ENCODE data around the gene OR52E6. TPM values are rescaled to one million over a fixed set of nuclear protein-coding genes. Genes with fewer than 3 reads are reported as not detected.

OR52E6 gene
- total RNA-seq, 2 donors from 2014 or later: not detected

GRCh38 chr11:5887172-5887571, 45.5 kb upstream of the OR52E6 start:
- no peaks in the 10 kb centered on the region for H3K4me1 Mint-ChIP-seq
- H3K4me1 ChIP-seq (ENCODE audit: control insufficient read depth, insufficient read depth, low read length): no peaks in the 10 kb centered on the region
- TF ChIP-seq, protein P1, sequence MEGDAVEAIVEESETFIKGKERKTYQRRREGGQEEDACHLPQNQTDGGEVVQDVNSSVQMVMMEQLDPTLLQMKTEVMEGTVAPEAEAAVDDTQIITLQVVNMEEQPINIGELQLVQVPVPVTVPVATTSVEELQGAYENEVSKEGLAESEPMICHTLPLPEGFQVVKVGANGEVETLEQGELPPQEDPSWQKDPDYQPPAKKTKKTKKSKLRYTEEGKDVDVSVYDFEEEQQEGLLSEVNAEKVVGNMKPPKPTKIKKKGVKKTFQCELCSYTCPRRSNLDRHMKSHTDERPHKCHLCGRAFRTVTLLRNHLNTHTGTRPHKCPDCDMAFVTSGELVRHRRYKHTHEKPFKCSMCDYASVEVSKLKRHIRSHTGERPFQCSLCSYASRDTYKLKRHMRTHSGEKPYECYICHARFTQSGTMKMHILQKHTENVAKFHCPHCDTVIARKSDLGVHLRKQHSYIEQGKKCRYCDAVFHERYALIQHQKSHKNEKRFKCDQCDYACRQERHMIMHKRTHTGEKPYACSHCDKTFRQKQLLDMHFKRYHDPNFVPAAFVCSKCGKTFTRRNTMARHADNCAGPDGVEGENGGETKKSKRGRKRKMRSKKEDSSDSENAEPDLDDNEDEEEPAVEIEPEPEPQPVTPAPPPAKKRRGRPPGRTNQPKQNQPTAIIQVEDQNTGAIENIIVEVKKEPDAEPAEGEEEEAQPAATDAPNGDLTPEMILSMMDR (conservative IDR thresholded peaks at IDR 0.05): no peak
- H3K27ac ChIP-seq (ENCODE audit: low read depth, low read length): no peak overlapping the region
- no peaks in the 10 kb centered on the region for H3K9me3 ChIP-seq (ENCODE audit: control insufficient read depth, low read length)
- no peak overlapping the region for H3K9ac ChIP-seq (ENCODE audit: extremely low read depth, low read length, poor library complexity, severe bottlenecking)
- H3K36me3 ChIP-seq (ENCODE audit: control insufficient read depth, insufficient read depth, low read length): no peaks in the 10 kb centered on the region
- WGBS, 2 experiments (ENCODE audit: insufficient coverage in 1 of 2, insufficient read length in 1 of 2): 79 to 86% methylated on average over 2 of the region's 3 CpGs
- H3K27ac Mint-ChIP-seq: no peak overlapping the region
- H3K27me3 Mint-ChIP-seq (ENCODE audit: insufficient read depth): no peaks in the 10 kb centered on the region
- no peak overlapping the region for H3K4me3 Mint-ChIP-seq
- H3K4me3 ChIP-seq (ENCODE audit: low read length): no peak overlapping the region
- H3K27me3 ChIP-seq (ENCODE audit: control insufficient read depth, insufficient read depth, low read length, poor library complexity, severe bottlenecking): peaks cover 7% of the 10 kb centered on the region
- H3K36me3 Mint-ChIP-seq (ENCODE audit: low read depth): no peaks in the 10 kb centered on the region
- no peak for DNase-seq
- no peaks in the 10 kb centered on the region for H3K9me3 Mint-ChIP-seq

GRCh38 chr11:5881756-5882155, 40.1 kb upstream of the OR52E6 start:
- H3K36me3 ChIP-seq (ENCODE audit: control insufficient read depth, insufficient read depth, low read length): no peaks in the 10 kb centered on the region
- no peaks in the 10 kb centered on the region for H3K4me1 ChIP-seq (ENCODE audit: control insufficient read depth, insufficient read depth, low read length)
- no peak for DNase-seq
- Mint-ChIP-seq H3K9me3 (no peaks in the 10 kb centered on the region), H3K27ac (no peak overlapping the region), H3K36me3 (ENCODE audit: low read depth) (no peaks in the 10 kb centered on the region), H3K4me1 (no peaks in the 10 kb centered on the region), H3K4me3 (no peak overlapping the region), H3K27me3 (ENCODE audit: insufficient read depth) (peaks cover 3% of the 10 kb centered on the region)
- H3K27me3 ChIP-seq (ENCODE audit: control insufficient read depth, insufficient read depth, low read length, poor library complexity, severe bottlenecking): peaks cover 7% of the 10 kb centered on the region
- H3K27ac ChIP-seq (ENCODE audit: low read depth, low read length): no peak overlapping the region
- H3K9ac ChIP-seq (ENCODE audit: extremely low read depth, low read length, poor library complexity, severe bottlenecking): no peak overlapping the region
- no peak overlapping the region for H3K4me3 ChIP-seq (ENCODE audit: low read length)
- H3K9me3 ChIP-seq (ENCODE audit: control insufficient read depth, low read length): no peaks in the 10 kb centered on the region
- TF ChIP-seq, protein P1 (conservative IDR thresholded peaks at IDR 0.05): no peak

- H3K9me3 Mint-ChIP-seq: no peaks in the 10 kb centered on the region
- 82 to 89% methylated on average over 4 of the region's 4 CpGs for WGBS, 2 experiments (ENCODE audit: insufficient coverage in 1 of 2, insufficient read length in 1 of 2)
- TF ChIP-seq, protein P1 (conservative IDR thresholded peaks at IDR 0.05): no peak
- DNase-seq: no peak
- Histone ChIP-seq H3K36me3 (ENCODE audit: control insufficient read depth, insufficient read depth, low read length) (no peaks in the 10 kb centered on the region), H3K27ac (ENCODE audit: low read depth, low read length) (no peak within 1 kb of the TSS), H3K9me3 (ENCODE audit: control insufficient read depth, low read length) (no peaks in the 10 kb centered on the region), H3K27me3 (ENCODE audit: control insufficient read depth, insufficient read depth, low read length, poor library complexity, severe bottlenecking) (peaks cover 7% of the 10 kb centered on the region), H3K4me3 (ENCODE audit: low read length) (no peak within 1 kb of the TSS), H3K4me1 (ENCODE audit: control insufficient read depth, insufficient read depth, low read length) (no peaks in the 10 kb centered on the region), H3K9ac (ENCODE audit: extremely low read depth, low read length, poor library complexity, severe bottlenecking) (no peak within 1 kb of the TSS)
- no peaks in the 10 kb centered on the region for H3K4me1 Mint-ChIP-seq
- no peaks in the 10 kb centered on the region for H3K36me3 Mint-ChIP-seq (ENCODE audit: low read depth)
- H3K4me3 Mint-ChIP-seq: no peak within 1 kb of the TSS
- peaks cover 3% of the 10 kb centered on the region for H3K27me3 Mint-ChIP-seq (ENCODE audit: insufficient read depth)
- no peak within 1 kb of the TSS for H3K27ac Mint-ChIP-seq
These were observed 38.6 kb upstream of the OR52E6 start, which contains the start of gene OR52E4 for GRCh38 chr11:5880329-5880728. Gene OR52E4, plus strand, starts transcription at chr11:5880629. Its CDS starts 3,664 bp downstream, at chr11:5884293.

Data from endodermal cell (in vitro differentiated cells).